Activated naive CD4-positive, alpha-beta T cell treated with Interleukin-2 at 50 U/mL for 16 hours (primary cell): ENCODE results near the gene DCAF4L1.
A peak's percentile ranks its signal among the peaks of the same experiment; 100 is the strongest.

Experiments
- DNase-seq: peaks from one replicate; pipeline ENCODE4 v3.0.0-alpha.2; 2020

The DCAF4L1 gene, protein sequence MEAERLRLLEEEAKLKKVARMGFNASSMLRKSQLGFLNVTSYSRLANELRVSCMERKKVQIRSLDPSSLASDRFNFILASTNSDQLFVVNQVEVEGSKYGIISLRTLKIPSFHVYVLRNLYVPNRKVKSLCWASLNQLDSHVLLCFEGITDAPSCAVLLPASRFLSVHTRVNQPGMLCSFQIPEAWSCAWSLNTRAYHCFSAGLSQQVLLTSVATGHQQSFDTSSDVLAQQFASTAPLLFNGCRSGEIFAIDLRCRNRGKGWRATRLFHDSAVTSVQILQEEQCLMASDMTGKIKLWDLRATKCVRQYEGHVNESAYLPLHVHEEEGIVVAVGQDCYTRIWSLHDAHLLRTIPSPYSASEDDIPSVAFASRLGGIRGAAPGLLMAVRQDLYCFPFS

DNA sequence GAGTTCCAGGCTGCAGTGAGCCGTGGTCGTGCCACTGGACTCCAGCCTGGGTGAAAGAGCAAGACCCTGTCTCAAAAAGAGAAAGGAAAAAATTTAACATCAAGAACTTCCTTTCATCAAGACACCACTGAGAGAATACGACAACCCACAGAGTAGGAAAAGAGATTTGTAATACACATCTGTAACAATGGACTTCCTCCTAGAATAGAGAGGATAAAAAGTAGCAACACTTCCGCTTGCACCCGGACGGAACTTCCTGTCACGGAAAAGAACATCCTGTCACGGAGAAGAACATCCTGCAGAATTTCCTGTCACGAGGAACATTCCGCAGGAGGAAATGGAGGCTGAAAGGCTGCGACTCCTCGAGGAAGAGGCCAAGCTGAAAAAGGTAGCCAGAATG, at the start of gene DCAF4L1:
TSS of gene DCAF4L1 (plus strand) at position 301 of the 400 bp plus-strand sequence. CDS start at position 338, 37 bp downstream.
- DNase-seq: no peak

DNA sequence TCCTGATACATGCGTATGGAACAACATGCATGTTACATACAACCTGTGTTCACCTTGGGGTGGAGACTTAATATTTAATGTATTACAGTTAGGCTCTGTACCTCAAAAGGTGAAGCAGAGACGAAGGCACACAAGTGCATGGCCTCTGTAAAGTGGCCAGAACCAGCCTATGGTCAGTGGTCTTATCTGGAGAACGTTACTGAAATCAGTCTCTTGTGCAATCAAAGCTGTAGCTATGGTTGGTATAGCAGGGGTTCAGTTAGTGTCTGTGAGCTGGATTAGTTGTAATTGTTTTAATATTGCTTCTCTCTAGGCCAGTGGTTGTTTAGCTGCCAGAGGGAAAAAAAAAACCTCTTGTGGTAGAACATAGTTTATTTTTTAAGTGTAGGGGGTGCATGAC, 48.6 kb upstream of the DCAF4L1 start:
- no peak for DNase-seq

DNA sequence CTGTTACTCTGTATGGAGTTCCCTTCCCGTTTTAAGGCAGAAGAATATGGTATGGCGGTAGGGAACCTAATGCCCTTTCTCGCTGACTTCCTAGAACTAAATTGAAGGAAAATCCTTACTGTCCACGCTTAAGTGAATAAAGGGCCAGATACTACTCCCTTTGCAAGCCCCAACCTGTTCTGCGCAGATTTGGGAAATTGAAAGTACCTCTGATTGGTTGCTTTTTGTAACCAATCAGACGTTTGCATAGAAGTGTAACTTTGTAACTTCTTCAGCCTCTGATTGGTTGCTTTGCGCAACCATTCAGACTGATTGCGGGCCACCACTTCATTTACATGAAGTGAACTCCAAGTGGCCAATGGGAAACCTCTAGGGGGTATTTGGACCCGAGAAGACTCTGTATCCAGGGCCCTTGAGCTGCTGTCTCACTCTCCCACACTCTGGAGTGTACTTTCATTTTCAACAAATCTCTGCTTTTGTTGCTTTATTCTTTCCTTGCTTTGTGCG, 47.5 kb upstream of the DCAF4L1 start:
- DNase-seq: no peak

DNA sequence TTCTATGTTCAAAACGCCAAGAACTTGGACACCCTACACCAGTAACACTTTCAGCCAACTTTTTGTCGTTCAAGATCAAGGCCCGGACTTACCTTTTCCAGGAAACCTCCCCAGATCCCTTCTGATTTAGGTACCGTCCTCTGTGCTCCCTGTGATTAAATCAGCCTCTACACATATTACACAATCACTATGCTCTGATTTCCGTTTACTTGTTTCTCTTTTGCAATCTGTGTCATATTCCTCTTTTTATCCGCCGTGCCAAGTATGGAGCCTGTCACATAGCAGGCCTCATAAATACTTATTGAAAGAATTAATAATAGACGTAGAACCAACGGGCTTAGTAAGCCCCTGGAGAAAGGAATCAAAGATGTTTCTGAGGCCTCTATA, 47.0 kb upstream of the DCAF4L1 start:
- no peak for DNase-seq

DNA sequence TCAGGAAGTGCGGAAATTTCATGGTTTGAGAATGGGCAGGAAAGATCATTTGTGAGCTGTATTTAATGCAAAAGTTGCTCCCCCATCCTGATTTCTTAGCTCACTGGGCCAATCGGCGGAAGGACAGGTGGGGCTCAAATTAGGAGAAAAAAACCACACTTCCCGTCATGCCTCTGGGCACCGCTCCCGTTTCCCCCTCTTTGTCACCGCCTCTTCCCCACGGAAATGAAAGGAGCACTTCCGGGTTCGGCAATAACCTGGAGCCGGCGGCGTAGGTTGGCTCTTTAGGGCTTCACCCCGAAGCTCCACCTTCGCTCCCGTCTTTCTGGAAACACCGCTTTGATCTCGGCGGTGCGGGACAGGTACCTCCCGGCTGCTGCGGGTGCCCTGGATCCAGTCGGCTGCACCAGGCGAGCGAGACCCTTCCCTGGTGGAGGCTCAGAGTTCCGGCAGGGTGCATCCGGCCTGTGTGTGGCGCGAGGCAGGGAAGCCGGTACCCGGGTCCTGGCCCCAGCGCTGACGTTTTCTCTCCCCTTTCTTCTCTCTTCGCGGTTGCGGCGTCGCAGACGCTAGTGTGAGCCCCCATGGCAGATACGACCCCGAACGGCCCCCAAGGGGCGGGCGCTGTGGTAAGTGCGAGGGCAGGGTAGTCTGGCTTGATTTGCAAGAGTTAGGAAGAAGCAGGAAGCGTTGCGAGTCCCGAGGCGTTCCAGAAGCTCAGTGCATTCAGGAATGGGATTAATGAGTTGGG, 46.5 kb upstream of the DCAF4L1 start, which contains the start of gene TMEM33:
TSS of gene TMEM33 (plus strand) at position 529 of the 751 bp plus-strand sequence. CDS start at position 585, 56 bp downstream.
- DNase-seq: peak; percentile 81

DNA sequence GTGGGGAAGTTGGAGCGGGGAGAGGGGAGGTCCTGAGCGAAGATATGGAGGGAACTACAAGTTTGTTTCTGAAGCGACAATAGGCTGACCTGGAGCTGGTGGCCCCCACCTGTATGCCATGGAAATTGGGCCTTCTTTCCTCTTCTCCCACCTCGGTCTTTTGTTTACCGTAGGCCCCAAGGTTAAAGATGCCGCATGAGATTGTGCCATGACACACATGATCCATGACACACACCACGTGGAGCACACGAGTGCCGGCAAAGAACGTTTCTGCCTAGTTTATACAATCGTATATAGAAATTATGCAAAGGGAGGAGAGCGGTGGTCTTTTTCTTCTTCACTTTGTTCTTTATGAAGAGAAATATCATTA, 45.9 kb upstream of the DCAF4L1 start:
- peak; percentile 41 for DNase-seq

DNA sequence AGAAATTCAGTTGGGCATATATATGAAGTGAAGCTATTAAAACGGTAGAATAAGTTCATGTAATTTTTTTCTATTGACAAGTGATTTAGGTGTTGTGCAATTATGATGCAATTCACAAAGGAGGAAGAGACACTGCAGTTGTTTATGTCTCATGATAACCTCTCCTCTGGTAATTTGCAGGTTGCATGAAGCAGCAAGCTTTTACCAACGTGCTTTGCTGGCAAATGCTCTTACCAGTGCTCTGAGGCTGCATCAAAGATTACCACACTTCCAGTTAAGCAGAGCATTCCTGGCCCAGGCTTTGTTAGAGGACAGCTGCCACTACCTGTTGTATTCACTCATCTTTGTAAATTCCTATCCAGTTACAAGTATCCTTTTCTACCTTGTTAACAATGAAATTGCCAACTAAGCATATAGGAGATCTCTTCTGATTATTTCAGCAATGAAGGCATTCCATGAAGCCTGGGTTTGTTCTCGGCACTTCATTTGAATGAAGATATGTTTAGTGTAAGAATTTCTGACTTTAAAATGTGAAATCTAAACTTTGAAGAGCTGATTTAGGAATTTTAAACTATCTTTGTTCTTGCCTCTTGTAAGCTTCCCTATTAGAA, 42.4 kb upstream of the DCAF4L1 start:
- DNase-seq: no peak

DNA sequence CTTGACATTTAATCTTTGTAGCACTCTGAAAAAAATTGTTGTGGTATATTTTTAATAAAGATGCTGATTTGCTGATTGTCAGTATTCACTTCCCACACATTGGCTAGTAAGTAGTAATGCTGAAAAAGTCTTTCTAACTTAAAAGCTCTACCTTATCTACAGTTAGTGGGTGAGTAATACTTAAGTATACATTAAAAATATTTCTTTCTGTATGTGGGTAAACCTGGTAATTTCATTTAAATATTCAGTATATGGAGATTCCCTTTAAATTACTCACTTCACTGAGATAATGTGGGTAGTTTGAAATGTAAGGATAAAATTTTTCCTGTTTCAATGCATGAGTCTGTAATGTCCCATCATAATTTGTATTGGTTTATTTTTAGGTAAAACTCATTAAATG, 40.7 kb upstream of the DCAF4L1 start:
- DNase-seq: no peak

DNA sequence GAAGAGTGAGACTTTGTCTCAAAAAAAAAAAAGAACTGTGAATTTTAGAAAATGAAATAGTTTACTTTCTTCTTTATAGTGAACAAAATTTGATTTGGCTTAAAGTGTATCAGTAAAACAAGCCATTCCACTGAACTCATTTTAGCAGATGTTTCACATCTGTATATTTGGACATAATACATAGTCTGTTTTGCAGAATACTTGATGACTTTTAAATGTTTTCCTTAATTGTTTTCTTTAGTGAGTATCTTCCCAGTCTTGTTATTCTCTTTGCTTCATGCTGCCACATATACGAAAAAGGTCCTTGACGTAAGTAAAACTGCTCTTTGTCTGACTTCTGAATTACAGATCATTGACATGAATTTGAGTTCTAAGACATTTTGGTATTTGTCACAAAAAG, 38.0 kb upstream of the DCAF4L1 start:
- no peak for DNase-seq

DNA sequence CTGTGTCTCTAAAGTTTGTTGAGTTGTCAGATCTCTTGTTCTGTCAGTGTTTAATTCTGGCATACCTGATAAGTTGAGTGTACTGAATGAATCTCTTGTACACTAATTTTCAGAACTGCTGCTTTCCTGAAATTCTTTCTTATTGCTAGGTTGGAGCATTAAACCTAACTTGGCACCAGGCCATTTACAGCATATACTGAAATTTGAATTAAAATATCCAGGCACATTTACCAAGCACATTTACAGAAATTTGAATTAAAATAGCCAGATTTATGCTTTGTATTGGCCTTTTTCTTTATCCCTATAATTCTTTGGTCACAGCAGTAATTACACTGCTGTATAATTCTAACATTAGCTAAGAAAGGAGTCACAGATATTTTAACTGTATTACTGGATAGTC, 37.5 kb upstream of the DCAF4L1 start:
- DNase-seq: no peak

DNA sequence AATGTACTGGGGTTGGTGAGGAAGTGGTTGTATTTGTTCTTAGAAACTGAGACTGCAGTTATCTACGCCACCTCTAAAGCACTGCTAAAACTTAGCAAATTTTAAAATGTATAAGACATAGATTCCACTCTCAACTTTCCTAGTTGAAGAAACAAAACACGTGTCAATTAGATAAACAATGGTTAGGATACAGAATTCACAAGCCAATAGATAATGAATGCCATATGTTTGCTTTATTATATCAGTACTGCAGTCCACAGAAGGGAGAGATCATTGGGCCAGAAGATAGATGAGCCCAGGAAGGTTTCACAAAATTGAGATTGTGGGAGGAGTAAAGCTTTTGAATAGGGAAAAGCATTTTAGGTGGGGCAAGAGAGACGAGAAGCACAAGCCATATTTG, 32.0 kb upstream of the DCAF4L1 start:
- no peak for DNase-seq

DNA sequence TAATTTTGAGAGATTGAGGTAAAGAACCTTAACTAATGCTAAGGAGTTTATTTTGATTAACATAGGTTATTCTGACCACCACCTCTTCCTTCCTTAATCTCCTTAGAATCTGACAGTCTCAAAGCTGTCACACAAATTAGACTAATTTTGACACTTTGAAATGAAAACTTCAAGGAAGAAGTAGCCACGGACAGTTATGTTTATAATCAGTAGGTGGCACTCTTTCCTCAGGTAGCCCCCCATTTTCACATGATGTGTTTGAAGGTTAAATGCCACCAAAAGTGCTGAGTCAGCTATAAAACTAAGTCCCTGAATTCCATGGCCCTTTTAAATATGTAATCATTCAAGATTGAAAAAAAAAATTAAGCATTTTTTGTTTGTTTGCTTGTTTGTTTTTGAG, 23.9 kb upstream of the DCAF4L1 start:
- no peak for DNase-seq

DNA sequence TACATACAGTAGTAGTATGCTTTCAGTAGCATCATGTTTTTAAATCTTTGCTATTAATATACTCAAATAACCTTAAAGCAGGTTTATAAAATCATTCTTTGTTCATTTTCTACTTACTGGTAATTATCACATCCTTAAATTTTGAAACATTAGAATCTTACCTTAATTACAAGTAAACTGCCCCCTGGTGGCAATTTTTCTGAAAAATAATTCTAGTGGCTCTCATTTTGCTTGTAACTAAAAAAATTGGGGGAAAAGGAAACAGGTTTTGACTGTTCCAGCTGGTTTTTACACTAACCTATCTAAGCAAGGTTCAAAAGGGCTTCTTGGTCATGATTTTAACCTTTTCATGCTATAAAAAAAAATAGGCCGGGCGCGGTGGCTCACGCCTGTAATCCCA, 18.5 kb upstream of the DCAF4L1 start:
- DNase-seq: no peak

DNA sequence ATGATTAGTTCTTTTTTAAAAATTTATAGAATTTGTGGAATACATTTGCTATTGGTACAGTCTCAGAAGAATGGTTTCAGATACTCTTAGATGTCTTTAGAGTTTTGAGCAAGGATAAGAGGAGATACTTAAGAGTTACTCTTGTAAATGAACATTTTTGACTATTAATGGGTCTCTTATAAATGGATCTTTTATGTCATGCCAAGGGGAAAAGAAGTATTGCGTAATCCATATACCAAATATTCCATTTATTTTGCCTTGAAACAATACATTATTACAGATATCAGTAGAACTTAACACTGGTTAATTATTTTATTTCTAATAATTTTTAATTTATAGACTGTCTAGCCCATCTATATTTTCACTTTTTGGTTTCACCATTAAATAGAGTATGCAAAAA, 17.2 kb upstream of the DCAF4L1 start:
- DNase-seq: no peak

DNA sequence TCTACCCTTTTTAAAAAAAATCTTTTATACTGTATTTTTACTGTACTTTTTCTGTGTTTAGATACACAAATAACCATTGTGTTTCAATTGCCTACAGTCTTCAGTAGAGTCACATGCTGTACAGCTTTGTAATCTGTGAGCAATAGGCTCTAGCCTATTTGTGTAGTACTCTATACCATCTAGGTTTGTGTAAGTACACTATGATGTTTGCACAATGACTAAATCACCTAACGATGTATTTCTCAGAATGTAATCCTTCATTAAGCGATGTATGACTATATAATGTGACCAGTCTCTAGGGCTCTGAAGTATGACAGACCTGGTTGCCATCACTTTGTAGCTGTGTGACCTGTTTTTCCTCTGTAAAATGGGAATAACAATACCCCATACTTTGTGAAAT, 14.2 kb upstream of the DCAF4L1 start:
- no peak for DNase-seq

DNA sequence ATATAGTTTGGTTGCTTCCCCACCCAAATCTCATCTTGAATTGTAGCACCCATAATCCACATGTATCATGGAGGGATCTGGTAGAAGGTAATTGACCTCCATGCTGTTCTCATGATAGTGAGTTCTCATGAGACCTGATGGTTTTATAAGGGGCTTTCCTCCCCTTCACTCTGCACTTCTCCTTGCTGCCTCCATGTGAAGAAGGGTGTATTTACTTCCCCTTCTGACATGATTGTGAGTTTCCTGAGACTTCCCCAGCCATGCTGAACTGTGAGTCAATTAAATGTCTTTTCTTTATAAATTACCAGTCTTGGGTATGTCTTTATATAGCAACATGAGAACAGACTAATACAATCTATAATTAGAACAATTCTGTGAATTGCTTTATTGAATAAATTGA, 11.9 kb upstream of the DCAF4L1 start:
- DNase-seq: no peak

DNA sequence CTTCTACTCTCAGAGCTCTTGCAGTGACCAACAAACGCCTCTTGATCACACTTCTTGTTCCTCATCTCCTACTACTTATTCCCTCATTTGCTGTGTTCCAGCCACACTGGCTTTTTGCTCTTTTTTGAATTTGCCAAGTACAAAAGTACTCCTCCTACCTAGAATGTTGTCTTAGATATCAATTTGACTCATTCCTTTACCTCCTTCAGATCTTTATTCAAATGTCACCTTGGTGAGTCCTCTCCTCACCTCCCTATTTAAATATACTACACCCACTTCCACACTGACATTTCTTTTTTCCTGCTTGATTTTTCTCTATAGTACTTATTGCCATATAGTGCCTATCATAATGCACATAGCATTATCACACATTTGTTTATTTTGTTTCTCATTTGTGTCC, 6.2 kb upstream of the DCAF4L1 start:
- DNase-seq: no peak

DNA sequence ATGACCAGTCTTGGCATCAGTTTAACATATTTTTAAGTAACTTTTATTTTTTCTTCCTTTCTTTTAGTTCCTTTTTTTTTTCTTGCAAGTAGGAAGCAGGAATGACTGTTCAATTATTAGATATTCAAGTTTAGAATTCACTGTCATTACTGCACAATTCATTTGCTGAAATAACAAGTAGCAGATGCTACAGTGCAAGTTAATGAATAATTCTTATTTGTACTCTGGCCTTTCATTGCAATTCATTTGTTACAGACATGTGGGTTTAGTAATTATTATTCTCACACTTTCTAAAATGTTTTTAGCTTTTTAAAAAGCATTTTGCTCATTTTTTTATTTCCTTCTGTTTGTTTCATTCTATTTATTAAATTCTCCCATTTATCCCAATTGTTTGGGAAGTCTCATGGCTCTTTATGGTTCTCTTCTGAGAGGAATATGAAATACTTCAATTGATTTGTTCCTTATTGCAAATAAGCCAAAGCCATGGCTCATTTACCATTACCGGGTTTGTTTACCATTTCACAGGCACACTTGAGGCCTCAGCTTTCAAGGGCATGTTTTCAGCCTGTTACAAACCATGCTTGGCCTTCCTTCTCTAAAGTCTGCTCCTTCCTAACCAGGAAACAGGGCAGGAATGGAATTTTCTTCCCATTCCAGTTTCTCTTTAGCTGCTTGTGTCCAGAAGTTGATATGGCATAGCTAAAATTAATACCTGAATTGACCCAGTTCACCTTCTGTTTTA, 4.6 kb upstream of the DCAF4L1 start:
- DNase-seq: no peak

DNA sequence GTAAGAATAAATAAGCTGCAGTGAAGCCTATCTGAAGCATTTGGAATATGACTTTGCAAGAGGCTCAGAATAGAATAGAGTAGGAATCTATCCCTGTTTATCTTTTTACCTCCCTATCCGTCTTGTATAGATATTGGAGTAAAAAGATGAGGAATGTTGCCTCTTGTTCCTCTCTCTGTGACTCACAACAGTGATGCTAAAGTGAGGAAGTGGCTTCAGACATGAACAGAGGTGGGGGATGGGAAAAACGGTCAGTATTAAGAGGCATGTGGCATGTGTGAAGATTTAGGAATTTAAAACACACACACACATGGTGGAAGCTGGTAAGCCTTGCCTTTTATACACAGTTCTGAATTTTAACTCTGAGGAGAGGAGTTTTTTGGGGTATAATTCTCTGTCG, 3.8 kb upstream of the DCAF4L1 start:
- DNase-seq: no peak

DNA sequence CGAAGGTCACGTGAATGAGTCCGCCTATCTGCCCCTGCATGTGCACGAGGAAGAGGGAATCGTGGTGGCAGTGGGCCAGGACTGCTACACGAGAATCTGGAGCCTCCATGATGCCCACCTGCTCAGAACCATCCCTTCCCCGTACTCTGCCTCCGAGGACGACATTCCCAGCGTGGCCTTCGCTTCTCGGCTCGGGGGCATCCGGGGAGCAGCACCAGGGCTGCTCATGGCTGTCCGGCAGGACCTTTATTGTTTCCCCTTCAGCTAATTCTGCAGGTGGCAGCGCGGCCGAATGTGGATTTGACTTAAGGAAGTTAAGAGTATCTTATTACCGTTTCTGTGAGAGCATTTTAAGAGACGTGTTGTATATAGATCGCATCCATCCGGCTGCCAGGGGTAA, 1.2 kb downstream of the DCAF4L1 start:
- DNase-seq: no peak

DNA sequence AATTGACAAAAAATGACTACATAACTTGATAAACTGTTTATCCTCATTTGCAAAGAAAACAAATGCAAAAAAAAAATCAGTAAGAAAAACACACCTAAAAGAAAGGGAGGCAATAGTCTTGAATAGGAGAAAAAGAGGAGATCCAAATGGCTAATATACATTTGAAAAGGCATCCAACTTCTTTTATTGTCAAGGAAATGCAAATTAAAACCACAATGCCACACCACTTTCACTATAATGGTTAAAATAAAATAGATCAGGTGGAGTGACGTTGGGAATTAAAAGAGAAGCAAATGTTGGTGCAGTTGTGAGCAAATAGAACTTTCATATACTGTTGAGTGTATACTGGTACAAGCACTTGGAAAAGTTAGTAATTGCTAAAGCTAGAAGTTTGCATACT, 3.6 kb downstream of the DCAF4L1 start:
- no peak for DNase-seq

DNA sequence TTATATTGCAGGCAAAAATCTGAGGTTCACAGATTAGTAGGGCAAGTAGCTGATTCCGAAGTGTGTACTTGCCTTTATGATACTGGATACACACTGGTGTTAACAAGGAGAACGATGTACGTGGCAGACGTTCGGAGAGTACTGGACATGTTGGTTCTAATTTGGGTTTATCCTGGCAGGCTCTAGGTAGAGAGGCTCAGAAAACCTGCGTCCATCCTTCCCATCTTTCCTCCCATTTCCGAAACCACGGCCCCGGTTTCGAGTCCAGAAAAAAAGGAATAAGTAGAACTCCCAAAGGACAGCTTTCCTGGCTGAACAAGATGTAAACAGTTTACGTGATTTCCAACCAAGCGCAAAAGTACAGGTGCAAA, 8.4 kb downstream of the DCAF4L1 start:
- no peak for DNase-seq
